Subcutaneous abdominal adipose tissue (tissue), 5 donors: ENCODE data around the gene ZSCAN10.
A peak's percentile ranks its signal among the peaks of the same experiment; 100 is the strongest.
"Not testable (repeated sequence)": the region's sequence is repeated elsewhere in the genome, so short reads cannot be mapped to it uniquely, and the experiment has no call there.

Experiments used
- H3K27ac ChIP-seq: one replicate; pipeline ENCODE4 v1.7.0; 2013; ENCODE audit warnings: low read depth, mild to moderate bottlenecking, inconsistent platforms, low read length, moderate library complexity
- H3K27me3 ChIP-seq, 5 donors: one replicate each; pipeline ENCODE4 v1.7.0; 2013; ENCODE audit warnings: low read length in 5 of 5, inconsistent platforms in 1 of 5; ENCODE audit not compliant: control insufficient read depth in 5 of 5, insufficient read depth in 4 of 5
- H3K36me3 ChIP-seq, 5 donors: one replicate each; pipeline ENCODE4 v1.7.0; 2013; ENCODE audit warnings: low read length in 5 of 5; ENCODE audit not compliant: control insufficient read depth in 5 of 5, insufficient read depth in 5 of 5
- H3K4me1 ChIP-seq, 5 donors: one replicate each; pipeline ENCODE4 v1.7.0; 2013; ENCODE audit warnings: low read length in 5 of 5, mild to moderate bottlenecking in 3 of 5, moderate library complexity in 1 of 5; ENCODE audit not compliant: control insufficient read depth in 5 of 5, insufficient read depth in 5 of 5
- H3K4me3 ChIP-seq, 5 donors: one replicate each; pipeline ENCODE4 v1.7.0; 2013; ENCODE audit warnings: low read length in 5 of 5, low read depth in 1 of 5
- H3K9ac ChIP-seq, 5 donors: one replicate each; pipeline ENCODE4 v1.7.0; 2013; ENCODE audit warnings: low read length in 5 of 5, mild to moderate bottlenecking in 4 of 5, moderate library complexity in 3 of 5
- H3K9me3 ChIP-seq, 5 donors: one replicate each; pipeline ENCODE4 v1.7.0; 2013; ENCODE audit warnings: low read length in 5 of 5; ENCODE audit not compliant: control insufficient read depth in 5 of 5
- donor health status: healthy.
- donor health status: healthy.
- donor health status: healthy.
- donor health status: healthy.
- donor health status: healthy.

The ZSCAN10 gene

DNA sequence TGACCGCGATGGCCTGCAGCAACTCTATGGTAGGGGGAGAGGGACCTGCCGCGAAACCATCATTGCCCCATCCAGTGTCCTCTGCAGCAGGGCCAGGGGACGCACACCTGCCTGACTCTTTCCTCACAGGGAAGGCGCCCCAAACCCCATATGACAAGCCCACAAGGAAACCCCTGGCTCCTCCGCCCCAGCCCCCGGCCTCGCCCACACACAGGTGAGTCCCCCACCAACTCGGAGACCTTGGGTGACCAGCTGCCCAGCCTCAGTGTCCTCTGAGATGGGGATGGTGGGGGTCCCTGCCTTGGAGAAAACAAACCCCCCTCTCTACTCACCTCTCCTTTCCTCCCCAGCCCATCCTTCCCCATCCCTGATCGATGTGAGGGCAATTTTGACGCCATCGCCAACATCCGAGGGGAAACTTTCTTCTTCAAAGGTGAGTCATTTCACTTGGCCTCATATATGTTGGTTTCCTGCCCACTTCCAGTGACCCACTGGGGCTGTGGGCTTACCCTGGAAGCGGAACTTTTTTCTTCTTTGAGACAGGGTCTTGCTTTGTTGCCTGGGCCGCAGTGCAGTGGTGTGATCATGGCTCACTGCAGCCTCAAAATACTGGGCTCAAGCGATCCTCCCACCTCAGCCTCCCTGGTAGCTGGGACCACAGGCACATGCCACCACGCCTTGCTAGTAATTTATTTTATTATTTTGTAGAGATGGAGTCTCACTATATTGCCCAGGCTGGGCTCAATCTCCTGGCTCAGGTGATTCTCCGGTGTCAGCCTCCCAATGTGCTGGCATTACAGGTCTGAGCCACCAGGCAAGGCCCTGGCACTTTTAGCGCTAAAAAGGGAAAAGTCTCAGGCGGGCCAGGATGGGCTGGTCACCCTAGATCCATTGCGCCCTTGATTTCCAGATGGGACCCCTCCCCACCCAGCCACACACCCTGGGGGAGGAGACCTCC is 41.6 kb downstream of the ZSCAN10 start:
- H3K36me3 ChIP-seq = peaks cover 0 to 11% (median 3%) of the 10 kb centered on the region in 5 donors
- no peak overlapping the region for H3K27ac ChIP-seq
- no peaks in the 10 kb centered on the region for H3K9me3 ChIP-seq
- peaks cover 0 to 32% (median 21%) of the 10 kb centered on the region in 5 donors for H3K4me1 ChIP-seq
- H3K27me3 ChIP-seq = no peaks in the 10 kb centered on the region
- H3K9ac ChIP-seq = no peak overlapping the region
- H3K4me3 ChIP-seq = peak overlapping the region in 2 of 5 donors; percentile 74 to 80

DNA sequence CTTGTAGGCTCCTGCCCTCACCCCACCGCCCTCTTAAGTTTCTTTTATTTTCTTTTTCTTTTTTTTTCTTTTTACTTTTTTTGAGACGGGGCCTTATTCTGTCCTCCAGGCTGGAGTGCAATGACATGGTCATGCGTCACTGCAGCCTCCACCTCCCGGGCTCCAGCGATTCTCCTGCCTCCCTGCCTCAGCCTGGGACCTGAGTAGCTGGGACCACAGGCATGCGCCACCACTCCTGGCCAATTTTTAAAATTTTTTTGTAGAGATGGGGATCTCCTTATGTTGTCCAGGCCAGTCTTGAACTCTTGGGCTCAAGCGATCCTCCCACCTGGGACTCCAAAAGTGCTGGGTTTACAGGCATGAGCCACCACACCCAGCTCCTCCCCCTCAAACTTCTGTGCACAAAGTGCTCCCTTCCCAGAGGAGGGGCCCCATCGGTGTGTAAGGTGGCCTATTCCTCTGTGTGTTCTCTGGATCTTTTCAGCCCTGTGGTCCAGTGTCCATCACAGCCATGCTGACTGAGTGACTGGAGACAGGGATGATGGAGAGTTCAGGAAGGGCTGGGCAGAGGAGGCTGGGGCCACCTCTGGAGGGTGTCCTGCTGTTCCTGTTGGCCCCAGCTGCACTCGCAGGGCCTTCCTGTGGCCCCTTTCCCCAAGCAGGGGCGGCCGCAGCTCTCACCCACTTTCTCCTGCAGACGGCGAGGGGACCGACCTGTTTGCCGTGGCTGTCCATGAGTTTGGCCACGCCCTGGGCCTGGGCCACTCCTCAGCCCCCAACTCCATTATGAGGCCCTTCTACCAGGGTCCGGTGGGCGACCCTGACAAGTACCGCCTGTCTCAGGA is 42.5 kb downstream of the ZSCAN10 start:
- no peak overlapping the region for H3K9ac ChIP-seq
- H3K27me3 ChIP-seq = peaks cover 0 to under 1% (median 0%) of the 10 kb centered on the region in 5 donors
- H3K36me3 ChIP-seq = peaks cover 0 to 11% (median 3%) of the 10 kb centered on the region in 5 donors
- no peak overlapping the region for H3K4me3 ChIP-seq
- peaks cover 0 to 32% (median 21%) of the 10 kb centered on the region in 5 donors for H3K4me1 ChIP-seq
- no peaks in the 10 kb centered on the region for H3K9me3 ChIP-seq
- no peak overlapping the region for H3K27ac ChIP-seq

DNA sequence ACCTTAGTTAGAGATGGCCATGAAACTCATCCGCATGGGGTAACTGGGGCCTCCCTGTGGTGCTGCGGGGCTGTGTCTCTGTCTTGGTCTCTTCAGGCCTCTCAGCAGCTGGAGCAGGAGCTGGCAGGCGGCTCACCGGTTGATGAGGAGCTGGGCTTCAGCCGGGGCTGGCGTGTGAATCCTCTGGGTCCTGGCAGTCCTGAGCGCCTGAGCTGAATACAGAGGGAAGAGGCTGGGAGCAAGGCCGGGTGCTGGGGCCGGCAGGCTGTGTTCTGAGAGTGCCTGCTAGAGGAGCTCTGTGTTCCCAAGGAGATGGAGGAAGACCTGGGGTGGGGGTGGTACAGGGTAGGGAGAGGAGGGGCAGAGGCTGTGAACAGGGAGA is 43.4 kb downstream of the ZSCAN10 start:
- not testable (repeated sequence) for H3K9me3 ChIP-seq, H3K9ac ChIP-seq, H3K27ac ChIP-seq, H3K27me3 ChIP-seq, H3K4me3 ChIP-seq
- peaks cover 0 to 32% (median 21%) of the 10 kb centered on the region in 5 donors for H3K4me1 ChIP-seq
- peaks cover 0 to 11% (median 3%) of the 10 kb centered on the region in 5 donors for H3K36me3 ChIP-seq

DNA sequence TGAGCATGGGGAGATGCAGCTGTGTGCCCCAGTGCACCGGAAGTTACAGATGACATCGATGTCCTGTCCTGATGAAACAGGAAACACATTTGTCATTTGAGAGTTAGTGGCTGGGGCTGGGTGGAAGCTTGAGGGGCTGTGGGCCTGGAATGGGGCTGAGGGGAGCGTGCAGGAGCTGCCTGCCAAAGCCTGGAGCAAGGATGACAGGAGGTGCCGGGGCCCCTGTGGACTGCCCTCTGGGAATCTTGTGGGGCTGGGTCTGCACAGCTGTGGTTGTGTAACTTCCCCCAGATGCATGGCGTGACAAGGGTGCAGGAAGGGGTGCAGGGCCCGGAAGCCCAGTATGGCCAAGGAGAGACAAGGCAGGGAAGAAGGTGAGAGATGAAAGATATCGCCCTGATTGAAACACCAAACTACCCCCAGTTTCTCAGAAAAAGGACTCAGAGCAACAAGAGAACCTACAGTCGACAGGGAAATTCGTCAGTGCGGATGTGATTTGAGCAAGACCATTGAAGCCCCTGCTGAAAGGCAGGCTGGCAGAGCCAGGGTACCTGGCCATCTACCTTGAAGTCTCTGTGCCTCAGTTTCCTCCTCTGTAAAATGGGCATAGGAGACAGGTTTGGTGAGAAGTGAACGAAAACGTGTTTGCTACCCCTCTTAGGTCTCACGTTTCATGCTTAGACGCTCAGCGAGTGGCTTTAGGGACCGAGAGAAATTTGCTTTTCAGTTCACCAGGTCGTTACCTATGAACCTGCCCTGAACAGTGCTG is 43.9 kb downstream of the ZSCAN10 start:
- no peak overlapping the region for H3K9ac ChIP-seq
- no peak overlapping the region for H3K27ac ChIP-seq
- H3K4me3 ChIP-seq = no peak overlapping the region
- H3K27me3 ChIP-seq = peaks cover 0 to 10% (median 8%) of the 10 kb centered on the region in 5 donors
- H3K4me1 ChIP-seq = peaks cover 0 to 29% (median 20%) of the 10 kb centered on the region in 5 donors
- H3K36me3 ChIP-seq = peaks cover 0 to 11% (median 3%) of the 10 kb centered on the region in 5 donors
- H3K9me3 ChIP-seq = no peaks in the 10 kb centered on the region

DNA sequence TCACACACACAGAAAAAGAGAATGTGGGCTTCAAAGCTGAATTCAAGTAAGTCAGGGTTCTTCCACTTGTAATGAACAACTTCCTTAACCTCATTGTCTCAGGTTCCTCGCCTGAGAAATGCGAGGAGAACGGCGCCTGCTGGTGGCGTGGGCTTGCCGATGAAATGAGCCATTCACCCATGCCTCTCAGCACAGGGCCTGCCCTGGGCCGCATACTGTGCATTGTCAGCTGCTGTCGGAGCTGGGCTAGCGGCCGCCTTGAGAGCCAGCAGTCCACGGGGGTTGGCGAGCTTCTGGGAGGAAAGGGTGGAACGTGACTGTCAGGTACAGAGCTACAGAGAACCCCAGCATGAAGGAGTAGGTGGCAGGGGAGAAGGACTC is 45.8 kb downstream of the ZSCAN10 start:
- not testable (repeated sequence) for H3K9me3 ChIP-seq, H3K27ac ChIP-seq, H3K4me3 ChIP-seq, H3K9ac ChIP-seq
- peaks cover 0 to 11% (median 3%) of the 10 kb centered on the region in 5 donors for H3K36me3 ChIP-seq
- peaks cover 15 to 24% (median 22%) of the 10 kb centered on the region in 5 donors for H3K27me3 ChIP-seq
- H3K4me1 ChIP-seq = peaks cover 0 to 14% (median 5%) of the 10 kb centered on the region in 5 donors

DNA sequence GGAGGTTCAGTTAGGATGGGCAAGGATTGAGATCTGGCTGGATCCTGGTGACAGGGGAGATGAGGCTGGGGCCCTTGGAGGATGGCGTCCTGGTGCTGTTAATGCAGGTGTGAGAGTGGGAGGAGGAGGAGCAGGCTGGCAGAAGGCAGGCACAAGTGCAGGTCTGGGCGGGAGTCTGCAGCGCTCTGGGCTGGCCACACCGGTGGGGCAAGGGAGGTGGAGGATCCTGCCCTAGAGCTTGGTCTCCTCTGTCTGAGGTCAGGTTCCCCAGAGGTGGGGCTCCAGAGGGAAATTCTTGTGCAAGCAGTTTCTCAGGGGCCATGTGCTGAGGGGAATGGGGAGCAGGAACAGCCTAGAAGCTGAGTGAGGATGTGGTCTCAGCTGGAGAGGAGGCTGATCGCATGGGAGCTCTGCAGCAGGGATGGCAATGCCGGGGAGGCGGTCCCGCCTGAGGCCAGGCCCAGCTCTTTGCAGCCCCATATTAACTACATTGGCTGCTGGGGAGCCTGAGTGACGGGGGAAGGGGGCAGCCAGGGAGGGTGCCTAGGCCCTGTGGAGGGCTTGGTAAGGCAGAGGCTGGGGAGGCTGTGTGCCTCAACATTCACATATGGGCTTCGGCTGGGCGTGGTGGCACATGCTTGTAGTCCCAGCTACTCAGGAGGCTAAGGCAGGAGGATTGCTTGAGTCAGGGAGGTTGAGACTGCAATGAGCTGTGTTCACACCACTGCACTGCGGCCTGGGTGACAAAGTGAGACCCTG is 46.3 kb downstream of the ZSCAN10 start:
- not testable (repeated sequence) for H3K9ac ChIP-seq, H3K4me3 ChIP-seq, H3K27ac ChIP-seq, H3K4me1 ChIP-seq, H3K9me3 ChIP-seq
- H3K36me3 ChIP-seq = peaks cover 0 to 11% (median 3%) of the 10 kb centered on the region in 5 donors
- peaks cover 20 to 30% (median 25%) of the 10 kb centered on the region in 5 donors for H3K27me3 ChIP-seq

DNA sequence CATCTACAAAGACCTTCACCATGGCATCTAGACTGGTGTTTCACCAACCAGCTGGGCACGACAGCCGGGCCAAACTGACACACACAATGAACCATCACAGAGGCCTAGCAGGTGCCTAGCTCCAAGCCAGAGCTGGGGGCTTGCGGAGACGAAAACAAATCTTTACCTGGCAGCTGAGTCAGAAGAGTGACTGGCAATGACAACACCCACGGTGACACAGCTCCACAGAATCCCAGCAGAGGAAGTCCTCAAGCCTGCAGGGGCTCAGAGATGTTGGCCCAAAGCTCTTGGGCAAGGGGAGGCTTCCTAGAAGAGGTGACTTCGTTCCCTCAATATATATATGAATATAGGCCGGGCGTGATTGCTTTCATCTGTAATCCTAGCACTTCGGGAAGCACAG is 47.6 kb downstream of the ZSCAN10 start:
- Histone ChIP-seq H3K4me1 (peaks cover 0 to 14% (median 1%) of the 10 kb centered on the region in 5 donors), H3K9me3 (no peaks in the 10 kb centered on the region), H3K27me3 (peaks cover 29 to 42% (median 35%) of the 10 kb centered on the region in 5 donors), H3K4me3 (no peak overlapping the region), H3K9ac (no peak overlapping the region), H3K27ac (no peak overlapping the region), H3K36me3 (peaks cover 0 to 11% (median 3%) of the 10 kb centered on the region in 5 donors)

DNA sequence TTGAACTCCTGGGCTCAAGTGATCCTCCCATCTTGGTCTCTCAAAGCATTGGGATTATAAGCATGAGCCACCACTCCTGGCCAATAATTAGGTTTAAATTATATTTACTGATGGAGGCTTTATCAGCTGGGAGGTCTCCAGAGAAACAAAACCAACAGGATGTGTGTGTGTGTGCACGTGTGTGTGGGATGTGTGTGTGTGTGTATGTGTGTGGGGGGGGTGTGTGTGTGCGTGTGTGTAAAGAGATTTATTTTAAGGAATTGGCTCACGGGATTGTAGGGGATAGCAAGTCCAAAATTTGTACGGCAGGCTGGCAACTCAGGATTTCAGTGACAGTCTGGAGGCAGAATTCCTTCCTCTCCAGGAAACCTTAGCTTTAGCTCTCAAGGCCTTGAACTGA is 48.1 kb downstream of the ZSCAN10 start:
- H3K4me1 ChIP-seq = peaks cover 0 to 18% (median 6%) of the 10 kb centered on the region in 5 donors
- H3K27ac ChIP-seq = no peak overlapping the region
- no peak overlapping the region for H3K4me3 ChIP-seq
- peaks cover 29 to 43% (median 36%) of the 10 kb centered on the region in 5 donors for H3K27me3 ChIP-seq
- no peaks in the 10 kb centered on the region for H3K9me3 ChIP-seq
- no peak overlapping the region for H3K9ac ChIP-seq
- peaks cover 0 to 11% (median 3%) of the 10 kb centered on the region in 5 donors for H3K36me3 ChIP-seq

DNA sequence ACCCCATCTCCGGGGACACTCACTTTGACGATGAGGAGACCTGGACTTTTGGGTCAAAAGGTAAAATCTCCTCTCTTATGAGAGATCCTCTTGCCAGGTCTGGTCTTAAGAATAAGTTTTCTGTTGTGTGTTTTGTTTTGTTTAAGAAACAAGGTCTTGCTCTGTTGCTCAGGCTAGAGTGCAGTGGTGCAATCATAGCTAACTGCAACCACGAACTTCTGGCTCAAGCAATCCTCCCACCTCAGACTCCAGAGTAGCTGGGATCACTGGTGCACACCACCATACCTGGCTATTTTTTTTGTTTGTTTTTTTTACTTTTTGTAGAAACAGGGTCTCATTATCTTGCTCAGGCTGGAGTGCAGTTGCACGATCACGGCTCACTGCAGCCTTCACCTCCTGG is 48.6 kb downstream of the ZSCAN10 start:
- Histone ChIP-seq H3K9ac (no peak overlapping the region), H3K36me3 (peaks cover 0 to 11% (median 3%) of the 10 kb centered on the region in 5 donors), H3K4me3 (no peak overlapping the region), H3K27ac (no peak overlapping the region), H3K4me1 (peaks cover 0 to 24% (median 10%) of the 10 kb centered on the region in 5 donors), H3K27me3 (peaks cover 29 to 46% (median 39%) of the 10 kb centered on the region in 5 donors), H3K9me3 (no peaks in the 10 kb centered on the region)
